GM12878 (cell line): ENCODE results near the gene MMP10. TPM values are rescaled to one million over a fixed set of nuclear protein-coding genes. Genes with fewer than 3 reads are reported as not detected.

Source experiments
- ATAC-seq: fragments of 200-7000 bp; cut with Tn5 transposase; 3 replicates; pipeline ENCODE4 v1.9.1; 2020; ENCODE audit warnings: mild to moderate bottlenecking, moderate library complexity
- BruUV-seq: library from RNA; stranded (reverse); fragments of 400-500 nt; replicated peaks from 2 replicates; lab custom pipeline; 2021; lab: Mats Ljungman, UMichigan
- CTCF ChIA-PET: fragments of 300-600 bp; sonication (Branson Sonifier 250); formaldehyde crosslinking; extraction: SDS; loops from one replicate; lab custom pipeline; 2021; ENCODE audit warnings: inconsistent platforms; lab: Yijun Ruan, JAX
- POLR2A ChIA-PET: fragments of 350-600 bp; formaldehyde crosslinking; extraction: SDS; loops from one replicate; lab custom pipeline; 2021; ENCODE audit warnings: inconsistent platforms; lab: Charles Lee
- RAD21 ChIA-PET: fragments of 300-600 bp; sonication (Branson Sonifier 250); formaldehyde crosslinking; loops from one replicate; lab custom pipeline; 2023; ENCODE audit warnings: antibody characterized with exemption; ENCODE audit not compliant: unreplicated experiment; lab: Charles Lee
- SMC1A ChIA-PET: fragments of 300-600 bp; sonication (Branson Sonifier 250); formaldehyde crosslinking; loops from one replicate; lab custom pipeline; 2023; ENCODE audit not compliant: unreplicated experiment, uncharacterized antibody; lab: Charles Lee
- DNase-seq: peaks from one replicate; pipeline ENCODE4 v3.0.0-alpha.2; 2011; ENCODE audit warnings: low read depth, low spot score
- FAIRE-seq: peaks from 3 replicates; lab custom pipeline; 2011; peaks lifted over from hg19 to GRCh38; lab: Jason Lieb, UNC
- H2AFZ ChIP-seq: 2 replicates; pipeline ENCODE4 v1.6.0; 2011; ENCODE audit warnings: low read depth, low read length, control low read depth; ENCODE audit not compliant: control insufficient read depth
- H3K27ac ChIP-seq: 2 replicates; pipeline ENCODE4 v1.5.1; 2011; ENCODE audit warnings: control low read depth; ENCODE audit not compliant: control insufficient read depth, insufficient read depth
- H3K27me3 ChIP-seq, 2 experiments: replicated peaks in 1 of 2; 2 replicates each; pipeline versions ENCODE4 v1.6.0 to v1.6.1; 2011; ENCODE audit warnings: low read length in 1 of 2; ENCODE audit not compliant: control insufficient read depth in 2 of 2, insufficient read depth in 2 of 2
- H3K36me3 ChIP-seq, 2 experiments: 2 replicates each; pipeline ENCODE4 v1.5.1; 2011; ENCODE audit warnings: low read length in 1 of 2; ENCODE audit not compliant: control insufficient read depth in 2 of 2, insufficient read depth in 2 of 2
- H3K4me1 ChIP-seq: 2 replicates; pipeline ENCODE4 v1.6.1; 2011; ENCODE audit warnings: mild to moderate bottlenecking, low read length, moderate library complexity, mixed read lengths; ENCODE audit not compliant: control insufficient read depth, insufficient read depth
- H3K4me2 ChIP-seq: 2 replicates; pipeline ENCODE4 v1.6.0; 2011; ENCODE audit warnings: control low read depth; ENCODE audit not compliant: control insufficient read depth, insufficient read depth
- H3K4me3 ChIP-seq: fragments of 200-600 bp; sonication (generic); 2 replicates; pipeline ENCODE4 v1.5.1; 2016
- H3K79me2 ChIP-seq: 2 replicates; pipeline ENCODE4 v1.6.0; 2011; ENCODE audit warnings: low read length; ENCODE audit not compliant: control insufficient read depth, insufficient read depth
- H3K9ac ChIP-seq: 2 replicates; pipeline ENCODE4 v1.8.0; 2011; ENCODE audit warnings: low read length, control low read depth, mixed read lengths; ENCODE audit not compliant: control insufficient read depth, insufficient read depth
- H3K9me3 ChIP-seq: replicated peaks from 3 replicates; pipeline ENCODE4 v1.5.1; 2011; ENCODE audit warnings: mild to moderate bottlenecking, low read length; ENCODE audit not compliant: control insufficient read depth, insufficient read depth
- H4K20me1 ChIP-seq: 2 replicates; pipeline ENCODE4 v1.6.0; 2011; ENCODE audit not compliant: control insufficient read depth, insufficient read depth
- ATF3 ChIP-seq: IDR thresholded peaks from 2 replicates; pipeline ENCODE4 v1.6.1; 2011; ENCODE audit warnings: low read depth, mild to moderate bottlenecking, low read length, moderate library complexity, borderline replicate concordance; ENCODE audit errors: extremely low read depth
- BACH1 ChIP-seq: fragments of 450-650 bp; IDR thresholded peaks from 2 replicates; pipeline ENCODE4 v1.6.1; 2017; ENCODE audit warnings: mild to moderate bottlenecking, borderline replicate concordance
- E4F1 ChIP-seq: fragments of 450-650 bp; IDR thresholded peaks from 2 replicates; pipeline ENCODE4 v1.6.1; 2018; ENCODE audit warnings: borderline replicate concordance, mild to moderate bottlenecking; ENCODE audit not compliant: partially characterized antibody
- GABPA ChIP-seq: IDR thresholded peaks from 2 replicates; pipeline ENCODE4 v1.6.1; 2014; ENCODE audit warnings: antibody characterized with exemption, low read depth, mild to moderate bottlenecking, inconsistent platforms
- NR2F1 ChIP-seq: fragments of 450-650 bp; conservative IDR thresholded peaks from 2 replicates; pipeline ENCODE4 v1.6.1; 2017; ENCODE audit warnings: mild to moderate bottlenecking
- POU2F2 ChIP-seq: IDR thresholded peaks from 3 replicates; pipeline ENCODE4 v1.6.1; 2011; ENCODE audit warnings: low read depth, mild to moderate bottlenecking, low read length, borderline replicate concordance
- RAD21 ChIP-seq: IDR thresholded peaks from 2 replicates; pipeline ENCODE4 v1.6.1; 2011; ENCODE audit warnings: mild to moderate bottlenecking, low read depth, low read length, moderate library complexity; ENCODE audit not compliant: insufficient read depth
- RB1 ChIP-seq: fragments of 450-650 bp; formaldehyde crosslinking; IDR thresholded peaks from 2 replicates; pipeline ENCODE4 v1.6.1; 2017; ENCODE audit warnings: mild to moderate bottlenecking, borderline replicate concordance
- RCOR1 ChIP-seq: conservative IDR thresholded peaks from 2 replicates; pipeline ENCODE4 v1.6.1; 2012; ENCODE audit warnings: low read depth, low read length, improper control_type of control experiment
- SREBF2 ChIP-seq: IDR thresholded peaks from 2 replicates; pipeline ENCODE4 v1.6.1; 2012; ENCODE audit warnings: mild to moderate bottlenecking, low read length
- TAF1 ChIP-seq: IDR thresholded peaks from 2 replicates; pipeline ENCODE4 v1.6.1; 2011; ENCODE audit warnings: mild to moderate bottlenecking, low read depth, low read length, borderline replicate concordance
- ZBED1 ChIP-seq: IDR thresholded peaks from 2 replicates; pipeline ENCODE4 v1.6.1; 2016; ENCODE audit warnings: borderline replicate concordance
- ZBTB40 ChIP-seq: fragments of 450-650 bp; IDR thresholded peaks from 2 replicates; pipeline ENCODE4 v1.6.1; 2016; ENCODE audit warnings: mild to moderate bottlenecking, moderate library complexity, borderline replicate concordance
- WGBS: methylation state at CpG from one replicate; pipeline ENCODE4 v1.1.6; 2016; ENCODE audit warnings: low lambda C conversion rate; ENCODE audit not compliant: insufficient replicate concordance, insufficient coverage; ENCODE audit errors: missing lambda C conversion rate; 5-methylcytosine and 5-hydroxymethylcytosine counted together
- in situ Hi-C: fragments of 300-500 bp; cut with MboI; formaldehyde crosslinking; loops from 9 replicates; pipeline ENCODE4 v1.14.3; 2018; ENCODE audit warnings: mixed read lengths
- intact Hi-C: fragments of 100-400 bp; cut with micrococcal nuclease; formaldehyde crosslinking; loops from one replicate; pipeline ENCODE4 v1.14.2; 2022; ENCODE audit not compliant: unreplicated experiment
- polyA plus RNA-seq, 11 experiments: library from polyadenylated mRNA; depleted of rRNA in 4 of 11; unstranded in 6 of 11; stranded (reverse) in 5 of 11; fragments of >200 nt; fragmentation: Nextera tagmentation in 4 of 11; fragmentation: Illumina TruSeq in 1 of 11; extraction: Ambion mirVana in 4 of 11; extraction: Trizol in 1 of 11; gene quantifications; 1 replicate in 1 of 11; 2 replicates in 10 of 11; pipeline versions ENCODE4 v1.2.1 to v1.2.3, GENCODE V29; 2011 to 2016; ENCODE audit warnings: inconsistent platforms in 2 of 11, missing spikeins in 2 of 11, low read depth in 1 of 11
- total RNA-seq, 4 experiments: library from RNA; depleted of rRNA in 3 of 4; stranded (reverse); fragments of >200 nt in 3 of 4; fragmentation: Illumina TruSeq in 1 of 4; extraction: Trizol in 1 of 4; gene quantifications; 2 replicates each; pipeline versions ENCODE4 v1.2.1 to v1.2.3, GENCODE V29; 2013 to 2021
- TF ChIP-seq, protein P1 (sequence below): fragments of 450-650 bp; IDR thresholded peaks from 2 replicates; pipeline ENCODE4 v1.6.1; 2017; ENCODE audit warnings: mild to moderate bottlenecking, moderate library complexity

Gene MMP10
- total and polyA plus RNA-seq, 10 of the 15 experiments (the other 5 are each of a cell fraction or from before 2014, with no cell fraction given), result not detected

- ATAC-seq (no peak), DNase-seq (no peak), FAIRE-seq (no peak)
- no TSS peak for BruUV-seq
- H3K4me3 ChIP-seq, result no peak overlapping the region
- in situ Hi-C loops, result no loop called here
- ChIA-PET CTCF (interaction anchor here (0.9 to 1.3 kb wide), 4 partner anchors 8 to 619 kb away, joined by 3 to 5 read pairs (median 3); no protein-coding TSS in a partner anchor), POLR2A (no interaction called here), RAD21 (no interaction called here), SMC1A (interaction anchor here (0.6 to 1.4 kb wide), 3 partner anchors 9 to 336 kb away, joined by 3 to 5 read pairs (median 4); partner anchors contain the start of gene MMP3)
- H3K9ac ChIP-seq, result no peak overlapping the region
- no peaks in the 10 kb centered on the region for H3K4me1 ChIP-seq
- H3K27me3 ChIP-seq, result no peaks in the 10 kb centered on the region
- WGBS, result 0% methylated on average over 2 of the region's 2 CpGs
- no peak overlapping the region for H2AFZ ChIP-seq
- intact Hi-C loops, result no loop called here
- H3K9me3 ChIP-seq, result no peaks in the 10 kb centered on the region
- no peak overlapping the region for H3K27ac ChIP-seq
- no peak overlapping the region for H3K4me2 ChIP-seq
- H3K36me3 ChIP-seq, result no peaks in the 10 kb centered on the region
- H3K79me2 ChIP-seq, result no peaks in the 10 kb centered on the region
- no peaks in the 10 kb centered on the region; the same call in 1 of the 2 replicates for H4K20me1 ChIP-seq
- TF ChIP-seq RCOR1 (no peak), TAF1 (no peak), BACH1 (no peak), RB1 (no peak), ATF3 (no peak), GABPA (no peak), POU2F2 (no peak), RAD21 (no peak), ZBED1 (no peak), SREBF2 (no peak), E4F1 (no peak), NR2F1 (no peak), ZBTB40 (no peak)
- TF ChIP-seq, protein P1, sequence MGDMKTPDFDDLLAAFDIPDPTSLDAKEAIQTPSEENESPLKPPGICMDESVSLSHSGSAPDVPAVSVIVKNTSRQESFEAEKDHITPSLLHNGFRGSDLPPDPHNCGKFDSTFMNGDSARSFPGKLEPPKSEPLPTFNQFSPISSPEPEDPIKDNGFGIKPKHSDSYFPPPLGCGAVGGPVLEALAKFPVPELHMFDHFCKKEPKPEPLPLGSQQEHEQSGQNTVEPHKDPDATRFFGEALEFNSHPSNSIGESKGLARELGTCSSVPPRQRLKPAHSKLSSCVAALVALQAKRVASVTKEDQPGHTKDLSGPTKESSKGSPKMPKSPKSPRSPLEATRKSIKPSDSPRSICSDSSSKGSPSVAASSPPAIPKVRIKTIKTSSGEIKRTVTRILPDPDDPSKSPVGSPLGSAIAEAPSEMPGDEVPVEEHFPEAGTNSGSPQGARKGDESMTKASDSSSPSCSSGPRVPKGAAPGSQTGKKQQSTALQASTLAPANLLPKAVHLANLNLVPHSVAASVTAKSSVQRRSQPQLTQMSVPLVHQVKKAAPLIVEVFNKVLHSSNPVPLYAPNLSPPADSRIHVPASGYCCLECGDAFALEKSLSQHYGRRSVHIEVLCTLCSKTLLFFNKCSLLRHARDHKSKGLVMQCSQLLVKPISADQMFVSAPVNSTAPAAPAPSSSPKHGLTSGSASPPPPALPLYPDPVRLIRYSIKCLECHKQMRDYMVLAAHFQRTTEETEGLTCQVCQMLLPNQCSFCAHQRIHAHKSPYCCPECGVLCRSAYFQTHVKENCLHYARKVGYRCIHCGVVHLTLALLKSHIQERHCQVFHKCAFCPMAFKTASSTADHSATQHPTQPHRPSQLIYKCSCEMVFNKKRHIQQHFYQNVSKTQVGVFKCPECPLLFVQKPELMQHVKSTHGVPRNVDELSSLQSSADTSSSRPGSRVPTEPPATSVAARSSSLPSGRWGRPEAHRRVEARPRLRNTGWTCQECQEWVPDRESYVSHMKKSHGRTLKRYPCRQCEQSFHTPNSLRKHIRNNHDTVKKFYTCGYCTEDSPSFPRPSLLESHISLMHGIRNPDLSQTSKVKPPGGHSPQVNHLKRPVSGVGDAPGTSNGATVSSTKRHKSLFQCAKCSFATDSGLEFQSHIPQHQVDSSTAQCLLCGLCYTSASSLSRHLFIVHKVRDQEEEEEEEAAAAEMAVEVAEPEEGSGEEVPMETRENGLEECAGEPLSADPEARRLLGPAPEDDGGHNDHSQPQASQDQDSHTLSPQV, result no peak
These were observed 3.3 kb upstream of the MMP10 start for GRCh38 chr11:102783720-102784119.
